HFFc6 (cell line): ENCODE data around the gene INPP4A. TPM values are rescaled to one million over a fixed set of nuclear protein-coding genes. Genes with fewer than 3 reads are reported as not detected.

Source experiments
- DNase-seq: peaks from one replicate; pipeline ENCODE4 v3.0.0-alpha.2; 2018
- H3K27ac Mint-ChIP-seq: 2 replicates; pipeline ENCODE4 v1.8.0; 2020; ENCODE audit warnings: mild to moderate bottlenecking, mixed read lengths
- H3K27me3 Mint-ChIP-seq: 2 replicates; pipeline ENCODE4 v1.8.0; 2021; ENCODE audit warnings: mild to moderate bottlenecking, moderate library complexity, mixed read lengths; ENCODE audit not compliant: insufficient read depth
- H3K36me3 Mint-ChIP-seq: 2 replicates; pipeline ENCODE4 v1.8.0; 2021; ENCODE audit warnings: low read depth, mixed read lengths
- H3K4me1 Mint-ChIP-seq: 2 replicates; pipeline ENCODE4 v1.8.0; 2020; ENCODE audit warnings: low read depth, mixed read lengths
- H3K4me3 Mint-ChIP-seq: 2 replicates; pipeline ENCODE4 v1.8.0; 2020; ENCODE audit warnings: mild to moderate bottlenecking, moderate library complexity, mixed read lengths
- H3K9me3 Mint-ChIP-seq: 2 replicates; pipeline ENCODE4 v1.8.0; 2020; ENCODE audit warnings: mild to moderate bottlenecking, mixed read lengths
- CTCF ChIP-seq: fragments of 200-600 bp; sonication (generic); IDR thresholded peaks from 2 replicates; pipeline ENCODE4 v1.5.0; 2021; ENCODE audit warnings: antibody characterized with exemption, mild to moderate bottlenecking
- total RNA-seq, 6 experiments: library from RNA; stranded (reverse); fragmentation: NEBNext Ultra II Directional; extraction: Animal tissue kit (Norgen Biotek cat#: 25700); gene quantifications; 2 replicates in 1 of 6; 3 replicates in 5 of 6; pipeline ENCODE4 v1.2.3, GENCODE V29; 2021

INPP4A gene
- total RNA-seq, 6 experiments from 2014 or later = 15.8 to 19.4 (median 18.2) TPM

GRCh38 chr2:98472961-98473746 is 28.5 kb downstream of the INPP4A start:
- Mint-ChIP-seq H3K9me3 (no peaks in the 10 kb centered on the region), H3K27ac (no peak overlapping the region), H3K36me3 (no peaks in the 10 kb centered on the region), H3K4me3 (no peak overlapping the region), H3K4me1 (peaks cover 13% of the 10 kb centered on the region), H3K27me3 (no peaks in the 10 kb centered on the region; the same call in 1 of the 2 replicates)
- TF ChIP-seq CTCF = no peak
- DNase-seq = no peak

DNA sequence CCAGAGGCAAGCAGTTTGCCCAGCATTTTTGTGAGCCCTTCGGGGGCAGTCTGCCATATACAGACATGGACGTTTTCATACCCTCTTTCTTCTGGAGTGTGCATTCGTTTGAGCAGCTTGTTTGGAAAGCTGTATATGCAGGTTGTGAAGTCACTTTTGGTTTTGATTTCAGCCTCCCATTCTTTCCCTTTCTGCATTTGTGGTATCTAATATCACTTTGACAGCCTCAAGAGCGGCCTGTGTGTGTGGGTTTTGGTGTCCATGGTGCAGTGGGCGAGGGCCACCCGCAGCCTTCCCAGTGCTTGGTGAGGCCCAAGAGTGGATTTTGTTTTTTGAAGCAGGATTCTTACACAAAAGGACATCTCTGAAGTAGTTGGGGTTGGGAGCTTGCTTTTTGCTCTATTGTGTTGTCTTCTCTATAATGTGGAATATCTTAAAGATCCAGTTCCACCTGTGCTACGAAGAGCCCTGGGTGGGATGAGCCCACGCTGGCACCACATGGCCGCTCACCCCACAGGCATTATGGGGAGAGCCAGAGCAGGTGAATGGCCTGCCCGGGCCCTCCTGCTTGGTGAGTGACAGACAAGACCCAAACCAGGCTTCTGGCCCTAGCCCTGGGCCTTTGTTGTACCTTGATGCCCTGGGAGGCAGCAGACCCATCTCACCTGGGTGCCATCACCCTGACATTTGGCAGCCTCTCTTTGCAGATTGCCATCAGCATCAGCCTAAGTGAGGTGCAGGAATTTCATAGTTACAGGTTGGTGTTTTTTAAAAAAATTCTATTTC is 29.5 kb downstream of the INPP4A start:
- Mint-ChIP-seq H3K36me3 (no peaks in the 10 kb centered on the region), H3K27me3 (no peaks in the 10 kb centered on the region; the same call in 1 of the 2 replicates), H3K4me3 (no peak overlapping the region), H3K27ac (no peak overlapping the region), H3K9me3 (no peaks in the 10 kb centered on the region), H3K4me1 (peaks cover 8% of the 10 kb centered on the region; the same call in 1 of the 2 replicates)
- no peak for TF ChIP-seq CTCF
- DNase-seq = no peak

- Mint-ChIP-seq H3K27me3 (no peaks in the 10 kb centered on the region; the same call in 1 of the 2 replicates), H3K36me3 (no peaks in the 10 kb centered on the region), H3K4me3 (no peak overlapping the region), H3K9me3 (no peaks in the 10 kb centered on the region), H3K27ac (no peak overlapping the region), H3K4me1 (peaks cover 17% of the 10 kb centered on the region)
- no peak for DNase-seq
- no peak for TF ChIP-seq CTCF
Measured at GRCh38 chr2:98474979-98475632, 30.4 kb downstream of the INPP4A start.

DNA sequence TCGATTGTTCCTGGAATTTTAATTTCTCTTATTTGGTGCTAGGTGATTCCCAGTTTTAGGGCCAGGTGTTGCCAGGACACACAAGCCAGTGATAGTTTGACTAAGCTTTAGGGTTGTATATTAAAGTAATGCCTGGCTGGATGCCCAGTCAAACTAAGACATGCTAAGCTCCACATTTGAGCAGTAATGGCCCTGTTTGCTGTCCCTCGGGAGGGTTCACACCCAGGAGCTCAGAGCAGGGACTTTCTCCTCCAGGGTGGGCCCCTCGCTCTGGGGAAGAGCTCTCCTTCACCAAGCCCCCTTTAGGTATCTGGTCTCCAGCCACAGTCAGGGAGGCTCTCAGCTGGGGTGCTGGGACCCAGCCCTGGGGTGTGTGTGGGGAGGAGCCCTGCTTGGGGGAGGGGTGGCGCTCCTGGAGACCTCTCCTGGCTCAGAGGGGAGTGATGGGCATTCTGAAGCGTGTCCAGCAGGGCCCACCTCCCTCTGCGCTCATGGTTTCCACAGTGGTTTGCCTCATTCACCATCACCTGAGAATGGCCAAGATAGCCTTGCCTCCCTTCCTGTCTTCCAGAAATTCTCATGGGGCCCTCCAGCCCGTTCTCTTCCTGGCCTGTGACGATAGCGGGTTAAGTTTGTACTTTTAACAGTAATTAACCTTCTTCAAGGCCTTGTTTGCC is 31.7 kb downstream of the INPP4A start:
- Mint-ChIP-seq H3K9me3 (no peaks in the 10 kb centered on the region), H3K4me3 (no peak overlapping the region), H3K27me3 (no peaks in the 10 kb centered on the region; the same call in 1 of the 2 replicates), H3K27ac (no peak overlapping the region), H3K36me3 (no peaks in the 10 kb centered on the region), H3K4me1 (peaks cover 23% of the 10 kb centered on the region)
- DNase-seq = no peak
- TF ChIP-seq CTCF = no peak

DNA sequence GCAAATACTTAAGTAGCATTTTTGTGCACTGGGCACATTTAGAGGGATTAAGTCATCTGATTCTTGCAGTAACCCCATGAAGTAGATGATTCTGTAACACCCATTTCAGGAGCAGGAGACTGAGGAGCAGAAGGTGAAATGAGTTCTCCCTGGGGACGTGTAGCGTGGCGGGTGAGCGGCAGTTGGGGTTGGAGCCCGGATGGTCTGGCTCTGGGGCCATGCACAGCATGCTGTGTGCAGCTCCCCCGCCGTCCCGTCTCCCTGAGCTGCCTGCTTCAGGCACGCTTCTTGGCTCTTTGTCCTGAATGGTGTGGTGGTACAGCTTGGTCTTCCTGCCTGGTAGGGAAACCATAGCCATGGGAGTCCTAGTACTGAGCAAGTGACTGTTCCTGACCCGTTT is 32.4 kb downstream of the INPP4A start:
- H3K27me3 Mint-ChIP-seq = no peaks in the 10 kb centered on the region; the same call in none of the 2 replicates
- TF ChIP-seq CTCF = no peak
- no peak overlapping the region for H3K27ac Mint-ChIP-seq
- H3K36me3 Mint-ChIP-seq = no peaks in the 10 kb centered on the region
- H3K4me3 Mint-ChIP-seq = no peak overlapping the region
- peaks cover 23% of the 10 kb centered on the region for H3K4me1 Mint-ChIP-seq
- no peaks in the 10 kb centered on the region for H3K9me3 Mint-ChIP-seq
- DNase-seq = no peak
